H9 (cell line): ENCODE results near the gene DPY19L3. TPM values are rescaled to one million over a fixed set of nuclear protein-coding genes. Genes with fewer than 3 reads are reported as not detected.

Experiments used
- DNase-seq: peaks from one replicate; pipeline ENCODE4 v3.0.0-alpha.2; 2017
- H2AFZ ChIP-seq: one replicate; pipeline ENCODE4 v1.6.1; 2013; ENCODE audit warnings: mild to moderate bottlenecking, low read length, control low read depth, moderate library complexity
- H2AK5ac ChIP-seq: 2 replicates; pipeline ENCODE4 v1.6.1; 2013; ENCODE audit warnings: low read length, control low read depth, mixed read lengths; ENCODE audit not compliant: insufficient read length
- H2BK120ac ChIP-seq: one replicate; pipeline ENCODE4 v1.6.1; 2013; ENCODE audit warnings: low read depth, mild to moderate bottlenecking, low read length, control low read depth, inconsistent platforms; ENCODE audit not compliant: poor library complexity, severe bottlenecking
- H2BK12ac ChIP-seq: 2 replicates; pipeline ENCODE4 v1.6.1; 2013; ENCODE audit warnings: low read length, control low read depth, mixed read lengths, low read depth; ENCODE audit not compliant: insufficient read length
- H2BK15ac ChIP-seq: 2 replicates; pipeline ENCODE4 v1.6.1; 2013; ENCODE audit warnings: low read depth, low read length, control low read depth
- H2BK20ac ChIP-seq: one replicate; pipeline ENCODE4 v1.6.1; 2013; ENCODE audit warnings: low read depth, mild to moderate bottlenecking, low read length, control low read depth, inconsistent platforms; ENCODE audit not compliant: poor library complexity, severe bottlenecking
- H2BK5ac ChIP-seq: 2 replicates; pipeline ENCODE4 v1.6.1; 2013; ENCODE audit warnings: low read length, control low read depth, mixed read lengths; ENCODE audit not compliant: insufficient read length
- H3K14ac ChIP-seq: 2 replicates; pipeline ENCODE4 v1.6.1; 2013; ENCODE audit warnings: low read length, control low read depth; ENCODE audit not compliant: insufficient read depth
- H3K18ac ChIP-seq: 2 replicates; pipeline ENCODE4 v1.6.1; 2013; ENCODE audit warnings: low read depth, mild to moderate bottlenecking, mixed read lengths, low read length, control low read depth; ENCODE audit not compliant: insufficient read length
- H3K23ac ChIP-seq: 2 replicates; pipeline ENCODE4 v1.6.1; 2013; ENCODE audit warnings: low read length, control low read depth, mixed read lengths, low read depth; ENCODE audit not compliant: insufficient read length
- H3K23me2 ChIP-seq: 2 replicates; pipeline ENCODE4 v1.6.1; 2013; ENCODE audit warnings: low read depth, mild to moderate bottlenecking, mixed read lengths, low read length, control low read depth; ENCODE audit not compliant: insufficient read length, poor library complexity, severe bottlenecking
- H3K27ac ChIP-seq: 2 replicates; pipeline ENCODE4 v1.5.1; 2013; ENCODE audit warnings: low read length, control low read depth, mixed read lengths, low read depth; ENCODE audit not compliant: insufficient read length
- H3K27me3 ChIP-seq: 2 replicates; pipeline ENCODE4 v1.6.1; 2013; ENCODE audit warnings: low read length, control low read depth, inconsistent platforms; ENCODE audit not compliant: insufficient read depth
- H3K4ac ChIP-seq: 2 replicates; pipeline ENCODE4 v1.6.1; 2013; ENCODE audit warnings: low read depth, mild to moderate bottlenecking, control low read depth, inconsistent platforms, low read length, moderate library complexity
- H3K4me1 ChIP-seq: 2 replicates; pipeline ENCODE4 v1.6.1; 2013; ENCODE audit warnings: low read length, control low read depth, inconsistent platforms; ENCODE audit not compliant: insufficient read depth
- H3K4me2 ChIP-seq: 2 replicates; pipeline ENCODE4 v1.6.1; 2013; ENCODE audit warnings: low read length, control low read depth, mixed read lengths; ENCODE audit not compliant: insufficient read length, insufficient read depth
- H3K56ac ChIP-seq: 2 replicates; pipeline ENCODE4 v1.6.1; 2013; ENCODE audit warnings: low read depth, mild to moderate bottlenecking, mixed read lengths, low read length, control low read depth; ENCODE audit not compliant: insufficient read length
- H3K79me1 ChIP-seq: 2 replicates; pipeline ENCODE4 v1.6.1; 2013; ENCODE audit warnings: low read depth, mild to moderate bottlenecking, moderate library complexity, low read length, control low read depth, inconsistent platforms; ENCODE audit not compliant: insufficient read depth, poor library complexity, severe bottlenecking
- H3K79me2 ChIP-seq: 2 replicates; pipeline ENCODE4 v1.6.1; 2013; ENCODE audit warnings: low read length, control low read depth, inconsistent platforms; ENCODE audit not compliant: insufficient read depth
- H3K9ac ChIP-seq: 2 replicates; pipeline ENCODE4 v1.6.1; 2013; ENCODE audit warnings: low read length, control low read depth, mixed read lengths; ENCODE audit not compliant: insufficient read length; ENCODE audit errors: extremely low read depth
- H3K9me3 ChIP-seq: one replicate; pipeline ENCODE4 v1.6.1; 2013; ENCODE audit warnings: low read depth, low read length, inconsistent platforms; ENCODE audit not compliant: control insufficient read depth
- H3T11ph ChIP-seq: one replicate; pipeline ENCODE4 v1.6.1; 2013; ENCODE audit warnings: mild to moderate bottlenecking, low read length, control low read depth, inconsistent platforms
- H4K20me1 ChIP-seq: one replicate; pipeline ENCODE4 v1.6.1; 2013; ENCODE audit not compliant: control insufficient read depth, insufficient read length, insufficient read depth
- H4K5ac ChIP-seq: 2 replicates; pipeline ENCODE4 v1.6.1; 2013; ENCODE audit warnings: low read depth, mild to moderate bottlenecking, mixed read lengths, low read length, control low read depth; ENCODE audit not compliant: insufficient read length
- H4K8ac ChIP-seq: replicated peaks from 2 replicates; pipeline ENCODE4 v1.6.1; 2013; ENCODE audit warnings: low read length, control low read depth, mixed read lengths, low read depth; ENCODE audit not compliant: insufficient read length
- H4K91ac ChIP-seq: 2 replicates; pipeline ENCODE4 v1.6.1; 2013; ENCODE audit warnings: low read depth, mild to moderate bottlenecking, moderate library complexity, mixed read lengths, low read length, control low read depth; ENCODE audit not compliant: insufficient read length
- H3K27ac Mint-ChIP-seq, 3 experiments: 2 replicates in 2 of 3; 3 replicates in 1 of 3; pipeline ENCODE4 v1.8.0; 2020 to 2021; ENCODE audit warnings: mixed read lengths in 3 of 3, mild to moderate bottlenecking in 1 of 3, moderate library complexity in 1 of 3
- H3K27me3 Mint-ChIP-seq: 2 replicates; pipeline ENCODE4 v1.8.0; 2021; ENCODE audit warnings: low read depth, mild to moderate bottlenecking, moderate library complexity, mixed read lengths
- H3K36me3 Mint-ChIP-seq, 3 experiments: 2 replicates in 2 of 3; 3 replicates in 1 of 3; pipeline ENCODE4 v1.8.0; 2020 to 2021; ENCODE audit warnings: low read depth in 3 of 3, mixed read lengths in 3 of 3; ENCODE audit not compliant: insufficient read depth in 1 of 3
- H3K4me1 Mint-ChIP-seq, 2 experiments: 2 replicates each; pipeline ENCODE4 v1.8.0; 2020; ENCODE audit warnings: mixed read lengths in 2 of 2
- H3K4me3 Mint-ChIP-seq, 2 experiments: 2 replicates in 1 of 2; 3 replicates in 1 of 2; pipeline ENCODE4 v1.8.0; 2020 to 2021; ENCODE audit warnings: mild to moderate bottlenecking in 2 of 2, mixed read lengths in 2 of 2, moderate library complexity in 1 of 2
- H3K9me3 Mint-ChIP-seq, 2 experiments: 2 replicates in 1 of 2; 3 replicates in 1 of 2; pipeline ENCODE4 v1.8.0; 2020; ENCODE audit warnings: mild to moderate bottlenecking in 2 of 2, mixed read lengths in 2 of 2, moderate library complexity in 1 of 2
- CTCF ChIP-seq: fragments of 200-600 bp; sonication (generic); conservative IDR thresholded peaks from 3 replicates; pipeline ENCODE4 v1.8.0; 2021; ENCODE audit warnings: antibody characterized with exemption, mild to moderate bottlenecking
- WGBS: extraction: QIAGEN DNeasy Blood & Tissue Kit; methylation state at CpG from one replicate; pipeline ENCODE4 v1.1.7; 2013; ENCODE audit warnings: missing lambda C conversion rate, low lambda C conversion rate, mixed read lengths; ENCODE audit not compliant: insufficient read length; ENCODE audit errors: extremely low coverage; 5-methylcytosine and 5-hydroxymethylcytosine counted together
- total RNA-seq: library from RNA; stranded (reverse); gene quantifications from 2 replicates; pipeline ENCODE4 v1.2.1, GENCODE V29; 2021

The DPY19L3 gene
- total RNA-seq, 1 experiment from 2014 or later, result 54.5 TPM

GRCh38 chr19:32362318-32362691 is 43.3 kb upstream of the DPY19L3 start:
- H2AK5ac ChIP-seq, result no peak overlapping the region
- no peaks in the 10 kb centered on the region; a peak in 1 of 5 replicates for H3K9me3 Mint-ChIP-seq
- H3K14ac ChIP-seq, result no peak overlapping the region
- H4K20me1 ChIP-seq, result no peaks in the 10 kb centered on the region
- no peak overlapping the region for H3K9ac ChIP-seq
- no peaks in the 10 kb centered on the region for H3K79me2 ChIP-seq
- no peak overlapping the region for H4K91ac ChIP-seq
- no peaks in the 10 kb centered on the region for H3K4me1 ChIP-seq
- H3K27me3 Mint-ChIP-seq, result no peaks in the 10 kb centered on the region
- H2BK20ac ChIP-seq, result no peak overlapping the region
- no peak overlapping the region for H2BK15ac ChIP-seq
- H4K8ac ChIP-seq, result no peak overlapping the region
- H3K23me2 ChIP-seq, result no peaks in the 10 kb centered on the region
- H3K27me3 ChIP-seq, result no peaks in the 10 kb centered on the region
- H3K56ac ChIP-seq, result no peak overlapping the region
- H3K27ac ChIP-seq, result no peak overlapping the region
- no CpG with 5 or more reads among the region's 5 CpGs for WGBS
- no peak overlapping the region for H2BK12ac ChIP-seq
- H3T11ph ChIP-seq, result no peak overlapping the region
- H4K5ac ChIP-seq, result no peak overlapping the region
- no peak overlapping the region for H3K4me2 ChIP-seq
- H3K9me3 ChIP-seq, result no peaks in the 10 kb centered on the region
- H3K27ac Mint-ChIP-seq, result no peak overlapping the region
- no peak for DNase-seq
- H3K4ac ChIP-seq, result no peak overlapping the region
- no peak overlapping the region for H2BK5ac ChIP-seq
- H3K23ac ChIP-seq, result no peak overlapping the region
- TF ChIP-seq CTCF, result no peak
- no peaks in the 10 kb centered on the region for H3K79me1 ChIP-seq
- H3K36me3 Mint-ChIP-seq, result peaks cover 12 to 76% (median 56%) of the 10 kb centered on the region in 3 experiments; a peak in 6 of 7 replicates
- no peak overlapping the region for H2AFZ ChIP-seq
- no peak overlapping the region for H2BK120ac ChIP-seq
- H3K4me1 Mint-ChIP-seq, result peaks cover 0 to 3% of the 10 kb centered on the region in 2 experiments; a peak in 1 of 4 replicates
- no peak overlapping the region for H3K4me3 Mint-ChIP-seq
- no peak overlapping the region for H3K18ac ChIP-seq
